K562 (cell line): ENCODE data around the gene PLEKHA6. TPM values are rescaled to one million over a fixed set of nuclear protein-coding genes. Genes with fewer than 3 reads are reported as not detected.

Experiments
- ATAC-seq: fragments of 200-7000 bp; cut with Tn5 transposase; 3 replicates; pipeline ENCODE4 v1.9.1; 2020; ENCODE audit warnings: moderate library complexity
- BruUV-seq: library from RNA; stranded (reverse); fragments of 400-500 nt; replicated peaks from 2 replicates; lab custom pipeline; 2021; lab: Mats Ljungman, UMichigan
- CTCF ChIA-PET: fragments of 300-600 bp; formaldehyde crosslinking; extraction: SDS; loops from one replicate; lab custom pipeline; 2021; ENCODE audit warnings: low intra/inter-chr PET ratio; lab: Yijun Ruan, JAX
- POLR2A ChIA-PET: fragments of 300-600, 350-650 bp; sonication (Branson Sonifier 250); formaldehyde crosslinking; extraction: SDS; loops from one replicate; lab custom pipeline; 2021; ENCODE audit warnings: antibody characterized with exemption, inconsistent platforms; lab: Yijun Ruan, JAX
- DNase-seq, 4 experiments: peaks; one replicate each; pipeline versions ENCODE4 v3.0.0 to v3.0.0-alpha.2; 2011 to 2018; ENCODE audit warnings: low spot score in 3 of 4, mixed read lengths in 3 of 4; ENCODE audit errors: extremely low read depth in 1 of 4
- FAIRE-seq: peaks from 2 replicates; lab custom pipeline; 2011; peaks lifted over from hg19 to GRCh38; lab: Jason Lieb, UNC
- H2AFZ ChIP-seq: 2 replicates; pipeline ENCODE4 v1.6.0; 2011; ENCODE audit warnings: low read depth, low read length, control low read depth, inconsistent platforms
- H3K27ac ChIP-seq: fragments of 200-600 bp; 3 replicates; pipeline ENCODE4 v1.8.0; 2011; ENCODE audit warnings: low read depth, mild to moderate bottlenecking, control low read depth, inconsistent platforms, low read length, moderate library complexity, mixed read lengths; ENCODE audit errors: extremely low read depth
- H3K27me3 ChIP-seq, 2 experiments: fragments of 300-600 bp in 1 of 2; 2 replicates in 1 of 2; 3 replicates in 1 of 2; pipeline versions ENCODE4 v1.6.0 to v1.8.0; 2011; ENCODE audit warnings: inconsistent platforms in 2 of 2, low read length in 2 of 2, mild to moderate bottlenecking in 1 of 2, mixed read lengths in 1 of 2, moderate library complexity in 1 of 2; ENCODE audit not compliant: control insufficient read depth in 2 of 2, insufficient read depth in 2 of 2
- H3K36me3 ChIP-seq: fragments of 300-600 bp; 3 replicates; pipeline ENCODE4 v1.8.0; 2011; ENCODE audit warnings: mild to moderate bottlenecking, low read length, inconsistent platforms; ENCODE audit not compliant: control insufficient read depth, insufficient read depth
- H3K4me1 ChIP-seq, 2 experiments: fragments of 200-600 bp in 1 of 2; replicated peaks in 1 of 2; 2 replicates in 1 of 2; 3 replicates in 1 of 2; pipeline versions ENCODE4 v1.5.1 to v1.8.0; 2011; ENCODE audit warnings: inconsistent platforms in 2 of 2, low read length in 2 of 2, mild to moderate bottlenecking in 1 of 2, mixed read lengths in 1 of 2, moderate library complexity in 1 of 2; ENCODE audit not compliant: control insufficient read depth in 2 of 2, insufficient read depth in 2 of 2
- H3K4me2 ChIP-seq: 2 replicates; pipeline ENCODE4 v1.6.1; 2011; ENCODE audit warnings: low read length, control low read depth, inconsistent platforms, mixed read lengths; ENCODE audit not compliant: insufficient read depth
- H3K4me3 ChIP-seq: fragments of 200-600 bp; sonication (generic), shearing (Covaris generic); 2 replicates; pipeline ENCODE4 v1.5.1; 2016; ENCODE audit warnings: control low read depth, inconsistent platforms
- H3K79me2 ChIP-seq: fragments of 200-600 bp; 3 replicates; pipeline ENCODE4 v1.8.0; 2011; ENCODE audit warnings: low read length, inconsistent platforms; ENCODE audit not compliant: control insufficient read depth, insufficient read depth
- H3K9ac ChIP-seq, 2 experiments: 2 replicates each; pipeline versions ENCODE4 v1.6.0 to v1.6.1; 2011; ENCODE audit warnings: low read depth in 2 of 2, low read length in 2 of 2, control low read depth in 1 of 2, inconsistent platforms in 1 of 2, mild to moderate bottlenecking in 1 of 2, mixed read lengths in 1 of 2; ENCODE audit not compliant: insufficient read depth in 1 of 2
- H3K9me1 ChIP-seq: one replicate; pipeline ENCODE4 v1.6.0; 2011; ENCODE audit warnings: inconsistent platforms, mild to moderate bottlenecking, low read length, moderate library complexity; ENCODE audit not compliant: control insufficient read depth, insufficient read depth
- H3K9me3 ChIP-seq: replicated peaks from 2 replicates; pipeline ENCODE4 v1.5.1; 2011; ENCODE audit warnings: low read depth, low read length, inconsistent platforms; ENCODE audit not compliant: control insufficient read depth, insufficient read depth
- H4K20me1 ChIP-seq: replicated peaks from 2 replicates; pipeline ENCODE4 v1.6.1; 2011; ENCODE audit warnings: low read length, inconsistent platforms, mixed read lengths; ENCODE audit not compliant: control insufficient read depth, insufficient read depth
- HOMEZ ChIP-seq: fragments of 250-450 bp; sonication (Bioruptor Pico); IDR thresholded peaks from 2 replicates; pipeline ENCODE4 v1.4.0; 2020; ENCODE audit warnings: mild to moderate bottlenecking, moderate library complexity
- POLR2AphosphoS2 ChIP-seq: IDR thresholded peaks from 2 replicates; pipeline ENCODE4 v1.6.1; 2012; ENCODE audit warnings: low read length, improper control_type of control experiment
- TCF7L2 ChIP-seq: fragments of 150-350 bp; IDR thresholded peaks from 2 replicates; pipeline ENCODE4 v1.6.1; 2016; ENCODE audit warnings: low read depth, mild to moderate bottlenecking, low read length, moderate library complexity
- ZNF707 ChIP-seq: fragments of 250-450 bp; sonication (Bioruptor Pico); conservative IDR thresholded peaks from 2 replicates; pipeline ENCODE4 v1.8.0; 2022; ENCODE audit warnings: inconsistent platforms, mild to moderate bottlenecking, moderate library complexity
- WGBS: fragments of 100-300 bp; shearing (Covaris generic); methylation state at CpG from one replicate; pipeline ENCODE4 v1.1.6; 2016; ENCODE audit warnings: low coverage, mixed read lengths; ENCODE audit not compliant: insufficient coverage; ENCODE audit errors: missing lambda C conversion rate; 5-methylcytosine and 5-hydroxymethylcytosine counted together
- in situ Hi-C: fragments of 300-500 bp; cut with MboI; formaldehyde crosslinking; loops from 4 replicates; pipeline ENCODE4 v1.15.0; 2018; ENCODE audit warnings: inconsistent platforms, mixed read lengths
- intact Hi-C: fragments of 100-400 bp; cut with micrococcal nuclease; formaldehyde crosslinking; loops from 2 replicates; pipeline ENCODE4 v1.14.2; 2022
- polyA plus RNA-seq, 8 experiments: library from polyadenylated mRNA; depleted of rRNA in 4 of 8; stranded (reverse) in 5 of 8; unstranded in 3 of 8; fragments of >200 nt; fragmentation: Nextera tagmentation in 2 of 8; fragmentation: Illumina TruSeq in 1 of 8; extraction: Ambion mirVana in 2 of 8; extraction: Trizol in 1 of 8; gene quantifications; 2 replicates each; pipeline versions ENCODE4 v1.2.1 to v1.2.3, GENCODE V29; 2011 to 2014; ENCODE audit warnings: inconsistent platforms in 1 of 8, missing spikeins in 1 of 8
- total RNA-seq, 7 experiments: library from RNA; depleted of rRNA in 6 of 7; stranded (reverse); fragments of >200 nt in 6 of 7; fragmentation: Illumina TruSeq in 2 of 7; extraction: Trizol in 2 of 7; gene quantifications; 2 replicates each; pipeline versions ENCODE4 v1.2.1 to v1.2.3, GENCODE V29; 2011 to 2021; ENCODE audit warnings: low replicate concordance in 1 of 7

PLEKHA6 gene
- total and polyA plus RNA-seq, 9 of the 15 experiments (the other 6 are each of a cell fraction or from before 2014, with no cell fraction given) = under 0.01 to 0.33 (median 0.01) TPM; not detected in 4

DNA sequence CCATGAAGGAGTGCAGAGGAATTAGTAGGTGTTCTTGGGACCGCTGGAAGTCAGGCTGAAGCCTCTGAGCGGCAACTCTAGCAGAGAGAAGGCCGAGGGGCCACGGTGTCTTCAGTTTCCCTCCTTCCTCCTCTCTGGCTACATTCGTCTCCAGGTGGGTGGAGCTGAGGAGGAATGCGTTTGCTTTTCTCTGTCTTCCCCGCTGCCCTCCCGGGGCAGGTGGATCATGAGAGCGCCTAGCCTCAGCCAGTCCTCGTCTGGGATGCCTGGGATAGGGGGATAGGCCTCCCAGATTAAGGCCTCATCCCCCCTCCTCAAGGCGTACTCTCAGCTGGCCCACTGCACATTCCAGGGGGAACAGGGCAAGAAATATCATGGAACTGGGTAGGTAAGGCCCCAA, 138.5 kb downstream of the PLEKHA6 start:
- Histone ChIP-seq H3K9ac (no peak overlapping the region), H3K9me3 (no peaks in the 10 kb centered on the region), H2AFZ (no peak overlapping the region), H3K27me3 (peaks cover 14 to 56% of the 10 kb centered on the region in 2 experiments), H3K4me1 (peaks cover 0 to 4% of the 10 kb centered on the region in 2 experiments; a peak in 2 of 5 replicates), H3K79me2 (no peaks in the 10 kb centered on the region), H4K20me1 (peaks cover 15% of the 10 kb centered on the region), H3K4me2 (no peak overlapping the region), H3K9me1 (no peaks in the 10 kb centered on the region), H3K27ac (no peak overlapping the region), H3K4me3 (no peak overlapping the region)
- in situ Hi-C loops (no loop called here), intact Hi-C loops (no loop called here)
- ATAC-seq (no peak), FAIRE-seq (no peak), DNase-seq (no peak)
- POLR2A ChIA-PET = no interaction called here
- CTCF ChIA-PET = no interaction called here
- WGBS = 3% methylated on average over 11 of the region's 11 CpGs
- TF ChIP-seq HOMEZ (CRISPR knock-in tag) = 0 out of 2 replicates have a peak, but pooled peaks have one; percentile 31
- no peak for TF ChIP-seq POLR2AphosphoS2
- no peak for TF ChIP-seq TCF7L2
- no peak for TF ChIP-seq ZNF707 (CRISPR knock-in tag)
- TF ChIP-seq, all 486 proteins: peak for 1
- BruUV-seq = no TSS peak
- H3K36me3 ChIP-seq = no peaks in the 10 kb centered on the region
